SK-N-SH (cell line): ENCODE results near the gene GRAP. TPM values are rescaled to one million over a fixed set of nuclear protein-coding genes. Genes with fewer than 3 reads are reported as not detected.

Experiments
- CTCF ChIA-PET: fragments of 300-600, 350-600 bp; formaldehyde crosslinking; extraction: SDS; loops from one replicate; lab custom pipeline; 2021; lab: Yijun Ruan, JAX
- POLR2A ChIA-PET: fragments of 350-600 bp; sonication (Branson Sonifier 250); formaldehyde crosslinking; extraction: SDS; loops from one replicate; lab custom pipeline; 2020; ENCODE audit warnings: antibody characterized with exemption, inconsistent platforms; lab: Yijun Ruan, JAX
- DNase-seq: peaks from one replicate; pipeline ENCODE4 v3.0.0; 2012
- H2AFZ ChIP-seq: fragments of 200-600 bp; sonication (generic); 2 replicates; pipeline ENCODE4 v1.8.1; 2016; ENCODE audit warnings: antibody characterized with exemption, mild to moderate bottlenecking, low read depth
- H3F3A ChIP-seq: fragments of 200-600 bp; sonication (generic); replicated peaks from 2 replicates; pipeline ENCODE3; 2016; ENCODE audit warnings: antibody characterized with exemption, mild to moderate bottlenecking; ENCODE audit not compliant: insufficient read depth
- H3K27ac ChIP-seq, 2 experiments: fragments of 200-500 bp in 1 of 2; fragments of 200-600 bp in 1 of 2; sonication (Bioruptor generic) in 1 of 2; sonication (generic), shearing (Covaris generic) in 1 of 2; 2 replicates each; pipeline versions ENCODE4 v1.5.1 to v1.6.1; 2014 to 2016; ENCODE audit warnings: low read depth in 2 of 2, inconsistent platforms in 1 of 2, low read length in 1 of 2, mild to moderate bottlenecking in 1 of 2, mixed read lengths in 1 of 2
- H3K27me3 ChIP-seq: fragments of 200-600 bp; sonication (generic), shearing (Covaris generic); 2 replicates; pipeline ENCODE4 v1.6.1; 2016; ENCODE audit warnings: mixed run types; ENCODE audit not compliant: insufficient read depth
- H3K36me3 ChIP-seq, 2 experiments: fragments of 200-500 bp in 1 of 2; fragments of 200-600 bp in 1 of 2; sonication (Bioruptor generic) in 1 of 2; sonication (generic) in 1 of 2; replicated peaks in 1 of 2; 2 replicates each; pipeline versions ENCODE3 to v1.5.1; 2014 to 2016; ENCODE audit warnings: low read length in 1 of 2, mild to moderate bottlenecking in 1 of 2; ENCODE audit not compliant: insufficient read depth in 2 of 2, control insufficient read depth in 1 of 2
- H3K4me1 ChIP-seq, 2 experiments: fragments of 200-500 bp in 1 of 2; fragments of 200-600 bp in 1 of 2; sonication (Bioruptor generic) in 1 of 2; sonication (generic), shearing (Covaris generic) in 1 of 2; 2 replicates each; pipeline versions ENCODE4 v1.5.1 to v1.6.1; 2014 to 2016; ENCODE audit warnings: low read depth in 1 of 2, low read length in 1 of 2, mixed run types in 1 of 2; ENCODE audit not compliant: insufficient read depth in 2 of 2, control insufficient read depth in 1 of 2
- H3K4me2 ChIP-seq: fragments of 200-600 bp; sonication (generic), shearing (Covaris generic); 2 replicates; pipeline ENCODE4 v1.6.1; 2017; ENCODE audit warnings: mixed run types
- H3K4me3 ChIP-seq, 2 experiments: fragments of 200-500 bp in 1 of 2; fragments of 200-600 bp in 1 of 2; sonication (Bioruptor generic) in 1 of 2; sonication (generic), shearing (Covaris generic) in 1 of 2; 2 replicates each; pipeline versions ENCODE4 v1.5.1 to v1.8.1; 2014 to 2016; ENCODE audit warnings: low read depth in 2 of 2, inconsistent platforms in 1 of 2, low read length in 1 of 2, mild to moderate bottlenecking in 1 of 2, mixed read lengths in 1 of 2, moderate library complexity in 1 of 2
- H3K79me2 ChIP-seq: fragments of 200-600 bp; sonication (generic); 2 replicates; pipeline ENCODE4 v1.8.1; 2017; ENCODE audit warnings: mild to moderate bottlenecking; ENCODE audit not compliant: insufficient read depth
- H3K9ac ChIP-seq: fragments of 200-600 bp; sonication (generic); 2 replicates; pipeline ENCODE4 v1.6.1; 2017; ENCODE audit warnings: mixed run types
- H3K9me2 ChIP-seq: fragments of 200-600 bp; sonication (generic); 2 replicates; pipeline ENCODE4 v1.6.1; 2017; ENCODE audit warnings: mixed run types
- H3K9me3 ChIP-seq: fragments of 200-600 bp; sonication (generic); 2 replicates; pipeline ENCODE4 v1.6.1; 2017; ENCODE audit warnings: mixed run types, mild to moderate bottlenecking, moderate library complexity
- H4K20me1 ChIP-seq: fragments of 200-600 bp; sonication (generic); 2 replicates; pipeline ENCODE4 v1.6.1; 2017; ENCODE audit warnings: mild to moderate bottlenecking, mixed run types; ENCODE audit not compliant: insufficient read depth
- EZH2phosphoT487 ChIP-seq: fragments of 200-600 bp; sonication (generic); IDR thresholded peaks from 2 replicates; pipeline ENCODE4 v1.6.1; 2017; ENCODE audit warnings: low read depth, mixed run types, mild to moderate bottlenecking, antibody characterized with exemption, moderate library complexity, borderline replicate concordance
- GATA2 ChIP-seq: sonication (generic); formaldehyde crosslinking; IDR thresholded peaks from 2 replicates; pipeline ENCODE4 v1.5.0; 2020; ENCODE audit warnings: mild to moderate bottlenecking, missing genetic modification reagents
- MAX ChIP-seq: IDR thresholded peaks from 2 replicates; pipeline ENCODE4 v1.4.0; 2012; ENCODE audit warnings: low read depth
- SIN3A ChIP-seq: IDR thresholded peaks from 2 replicates; pipeline ENCODE4 v1.6.1; 2012; ENCODE audit warnings: low read depth, mild to moderate bottlenecking, low read length, moderate library complexity, borderline replicate concordance
- TAF1 ChIP-seq: IDR thresholded peaks from 2 replicates; pipeline ENCODE4 v1.6.1; 2012; ENCODE audit warnings: low read depth, mild to moderate bottlenecking, low read length, moderate library complexity, borderline replicate concordance
- WGBS: methylation state at CpG from one replicate; pipeline ENCODE4 v1.1.6; 2017; ENCODE audit warnings: low lambda C conversion rate; 5-methylcytosine and 5-hydroxymethylcytosine counted together
- polyA plus RNA-seq, 3 experiments: library from polyadenylated mRNA; depleted of rRNA; stranded (reverse); fragments of >200 nt; gene quantifications; 2 replicates each; pipeline ENCODE4 v1.2.3, GENCODE V29; 2012
- small RNA-seq, 7 experiments: library from RNA; depleted of rRNA; stranded (forward); fragments of <200 nt; gene quantifications; one replicate each; pipeline ENCODE3, GENCODE V24; 2012
- TF ChIP-seq, protein P1 (sequence below): fragments of 200-600 bp; sonication (generic); IDR thresholded peaks from 2 replicates; pipeline ENCODE4 v1.6.1; 2017; ENCODE audit warnings: antibody characterized with exemption, mild to moderate bottlenecking, moderate library complexity
- TF ChIP-seq, protein P2 (sequence below): fragments of 150-350 bp; IDR thresholded peaks from 2 replicates; pipeline ENCODE4 v1.6.1; 2017; ENCODE audit warnings: antibody characterized with exemption, low read length, low read depth, borderline replicate concordance
- TF ChIP-seq, protein P3 (sequence below): IDR thresholded peaks from 2 replicates; pipeline ENCODE4 v1.4.0; 2012; ENCODE audit warnings: low read depth, borderline replicate concordance

Gene GRAP
- polyA plus RNA-seq, 1 of the 3 experiments (the other 2 are of a cell fraction), result 0.02 TPM

GRCh38 chr17:18974407-18975149 is 72.2 kb downstream of the GRAP start:
- CTCF ChIA-PET, result interaction anchor here (5.7 kb wide), 1 partner anchor 14 kb away, joined by 34 read pairs; no protein-coding TSS in a partner anchor
- POLR2A ChIA-PET, result no interaction called here
- WGBS, result 95% methylated on average over 9 of the region's 10 CpGs

GRCh38 chr17:18971801-18972200 is 75.0 kb downstream of the GRAP start:
- no peaks in the 10 kb centered on the region for H3K9me3 ChIP-seq
- no peaks in the 10 kb centered on the region for H3K9me2 ChIP-seq
- ChIA-PET CTCF (interaction anchor here (1.7 kb wide), 1 partner anchor 11 kb away, joined by 7 read pairs; no protein-coding TSS in a partner anchor), POLR2A (no interaction called here)
- H3K4me1 ChIP-seq, result peaks cover 4 to 22% of the 10 kb centered on the region in 2 experiments; a peak in 2 of 4 replicates
- no peaks in the 10 kb centered on the region for H4K20me1 ChIP-seq
- no peak overlapping the region for H2AFZ ChIP-seq
- TF ChIP-seq EZH2phosphoT487 (no peak), TAF1 (no peak)
- TF ChIP-seq, protein P1, sequence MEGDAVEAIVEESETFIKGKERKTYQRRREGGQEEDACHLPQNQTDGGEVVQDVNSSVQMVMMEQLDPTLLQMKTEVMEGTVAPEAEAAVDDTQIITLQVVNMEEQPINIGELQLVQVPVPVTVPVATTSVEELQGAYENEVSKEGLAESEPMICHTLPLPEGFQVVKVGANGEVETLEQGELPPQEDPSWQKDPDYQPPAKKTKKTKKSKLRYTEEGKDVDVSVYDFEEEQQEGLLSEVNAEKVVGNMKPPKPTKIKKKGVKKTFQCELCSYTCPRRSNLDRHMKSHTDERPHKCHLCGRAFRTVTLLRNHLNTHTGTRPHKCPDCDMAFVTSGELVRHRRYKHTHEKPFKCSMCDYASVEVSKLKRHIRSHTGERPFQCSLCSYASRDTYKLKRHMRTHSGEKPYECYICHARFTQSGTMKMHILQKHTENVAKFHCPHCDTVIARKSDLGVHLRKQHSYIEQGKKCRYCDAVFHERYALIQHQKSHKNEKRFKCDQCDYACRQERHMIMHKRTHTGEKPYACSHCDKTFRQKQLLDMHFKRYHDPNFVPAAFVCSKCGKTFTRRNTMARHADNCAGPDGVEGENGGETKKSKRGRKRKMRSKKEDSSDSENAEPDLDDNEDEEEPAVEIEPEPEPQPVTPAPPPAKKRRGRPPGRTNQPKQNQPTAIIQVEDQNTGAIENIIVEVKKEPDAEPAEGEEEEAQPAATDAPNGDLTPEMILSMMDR, result no peak
- no peak overlapping the region for H3K9ac ChIP-seq
- H3F3A ChIP-seq, result peaks cover 4% of the 10 kb centered on the region
- WGBS, result 100% methylated on average over 4 of the region's 7 CpGs
- no peak overlapping the region; a peak in 1 of 4 replicates for H3K27ac ChIP-seq
- H3K27me3 ChIP-seq, result no peaks in the 10 kb centered on the region
- H3K79me2 ChIP-seq, result no peaks in the 10 kb centered on the region
- H3K36me3 ChIP-seq, result peaks cover 0 to 9% of the 10 kb centered on the region in 2 experiments
- no peak for DNase-seq
- H3K4me3 ChIP-seq, result no peak overlapping the region
- H3K4me2 ChIP-seq, result no peak overlapping the region

More at GRCh38 chr17:18974407-18975149, 72.2 kb downstream of the GRAP start:
- H3K4me1 ChIP-seq, result no peaks in the 10 kb centered on the region
- H3K4me2 ChIP-seq, result no peak overlapping the region
- H3K27ac ChIP-seq, result no peak overlapping the region
- no peaks in the 10 kb centered on the region for H3K9me3 ChIP-seq
- H4K20me1 ChIP-seq, result no peaks in the 10 kb centered on the region
- no peak for DNase-seq
- no peak overlapping the region for H2AFZ ChIP-seq
- H3K79me2 ChIP-seq, result no peaks in the 10 kb centered on the region
- TF ChIP-seq GATA2 (no peak), MAX (no peak), EZH2phosphoT487 (no peak), SIN3A (no peak)
- TF ChIP-seq, protein P2, sequence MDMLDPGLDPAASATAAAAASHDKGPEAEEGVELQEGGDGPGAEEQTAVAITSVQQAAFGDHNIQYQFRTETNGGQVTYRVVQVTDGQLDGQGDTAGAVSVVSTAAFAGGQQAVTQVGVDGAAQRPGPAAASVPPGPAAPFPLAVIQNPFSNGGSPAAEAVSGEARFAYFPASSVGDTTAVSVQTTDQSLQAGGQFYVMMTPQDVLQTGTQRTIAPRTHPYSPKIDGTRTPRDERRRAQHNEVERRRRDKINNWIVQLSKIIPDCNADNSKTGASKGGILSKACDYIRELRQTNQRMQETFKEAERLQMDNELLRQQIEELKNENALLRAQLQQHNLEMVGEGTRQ, result no peak
- TF ChIP-seq, protein P3, sequence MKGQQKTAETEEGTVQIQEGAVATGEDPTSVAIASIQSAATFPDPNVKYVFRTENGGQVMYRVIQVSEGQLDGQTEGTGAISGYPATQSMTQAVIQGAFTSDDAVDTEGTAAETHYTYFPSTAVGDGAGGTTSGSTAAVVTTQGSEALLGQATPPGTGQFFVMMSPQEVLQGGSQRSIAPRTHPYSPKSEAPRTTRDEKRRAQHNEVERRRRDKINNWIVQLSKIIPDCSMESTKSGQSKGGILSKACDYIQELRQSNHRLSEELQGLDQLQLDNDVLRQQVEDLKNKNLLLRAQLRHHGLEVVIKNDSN, result no peak
- TF ChIP-seq, all 33 proteins: peak for 0
- Histone ChIP-seq H3K4me3 (no peak overlapping the region), H3K36me3 (peaks cover 0 to 26% of the 10 kb centered on the region in 2 experiments), H3K9ac (no peak overlapping the region), H3K27me3 (no peaks in the 10 kb centered on the region), H3F3A (no peaks in the 10 kb centered on the region), H3K9me2 (no peaks in the 10 kb centered on the region)

Small RNAs within 50 kb of the gene (small RNA-seq; reads per million reads assigned to genes)
- gene AC090286.3, result 0 reads per million in 7 experiments

Other genes starting within 250 kb of the GRAP start
- 27.6 and 36.6 TPM in 2 replicates for gene PRPSAP2, start 188.8 kb downstream of the GRAP start, polyA plus RNA-seq (2012; rRNA removed)
- not detected in 2 replicates for gene SLC5A10, start 94.8 kb downstream of the GRAP start, polyA plus RNA-seq (2012; rRNA removed)
- gene FAM83G, start 42.2 kb downstream of the GRAP start, polyA plus RNA-seq (2012; rRNA removed), result 6.4 and 6.5 TPM in 2 replicates
- gene GRAPL, start 80.6 kb upstream of the GRAP start, polyA plus RNA-seq (2012; rRNA removed), result not detected in 2 replicates
- gene EPN2, start 190.4 kb upstream of the GRAP start, polyA plus RNA-seq (2012; rRNA removed), result 34.5 and 38.9 TPM in 2 replicates